K562 (cell line): ENCODE data around the gene DIP2A. TPM values are rescaled to one million over a fixed set of nuclear protein-coding genes. Genes with fewer than 3 reads are reported as not detected.

ENCODE experiments used
- polyA plus RNA-seq, 8 experiments: library from polyadenylated mRNA; depleted of rRNA in 4 of 8; stranded (reverse) in 5 of 8; unstranded in 3 of 8; fragments of >200 nt; fragmentation: Nextera tagmentation in 2 of 8; fragmentation: Illumina TruSeq in 1 of 8; extraction: Ambion mirVana in 2 of 8; extraction: Trizol in 1 of 8; gene quantifications; 2 replicates each; pipeline versions ENCODE4 v1.2.1 to v1.2.3, GENCODE V29; 2011 to 2014; ENCODE audit warnings: inconsistent platforms in 1 of 8, missing spikeins in 1 of 8
- total RNA-seq, 7 experiments: library from RNA; depleted of rRNA in 6 of 7; stranded (reverse); fragments of >200 nt in 6 of 7; fragmentation: Illumina TruSeq in 2 of 7; extraction: Trizol in 2 of 7; gene quantifications; 2 replicates each; pipeline versions ENCODE4 v1.2.1 to v1.2.3, GENCODE V29; 2011 to 2021; ENCODE audit warnings: low replicate concordance in 1 of 7
- TF ChIP-seq, protein P1 (sequence below): fragments of 450-650 bp; IDR thresholded peaks from 2 replicates; pipeline ENCODE4 v1.6.1; 2016; ENCODE audit warnings: low read depth
- TF ChIP-seq, protein P2 (sequence below): fragments of 450-650 bp; formaldehyde crosslinking; IDR thresholded peaks from 2 replicates; pipeline ENCODE4 v1.4.0; 2022; ENCODE audit warnings: missing genetic modification characterization

The DIP2A gene
- total and polyA plus RNA-seq, 9 of the 15 experiments (the other 6 are each of a cell fraction or from before 2014, with no cell fraction given), result 4.3 to 34.5 (median 20.3) TPM

DNA sequence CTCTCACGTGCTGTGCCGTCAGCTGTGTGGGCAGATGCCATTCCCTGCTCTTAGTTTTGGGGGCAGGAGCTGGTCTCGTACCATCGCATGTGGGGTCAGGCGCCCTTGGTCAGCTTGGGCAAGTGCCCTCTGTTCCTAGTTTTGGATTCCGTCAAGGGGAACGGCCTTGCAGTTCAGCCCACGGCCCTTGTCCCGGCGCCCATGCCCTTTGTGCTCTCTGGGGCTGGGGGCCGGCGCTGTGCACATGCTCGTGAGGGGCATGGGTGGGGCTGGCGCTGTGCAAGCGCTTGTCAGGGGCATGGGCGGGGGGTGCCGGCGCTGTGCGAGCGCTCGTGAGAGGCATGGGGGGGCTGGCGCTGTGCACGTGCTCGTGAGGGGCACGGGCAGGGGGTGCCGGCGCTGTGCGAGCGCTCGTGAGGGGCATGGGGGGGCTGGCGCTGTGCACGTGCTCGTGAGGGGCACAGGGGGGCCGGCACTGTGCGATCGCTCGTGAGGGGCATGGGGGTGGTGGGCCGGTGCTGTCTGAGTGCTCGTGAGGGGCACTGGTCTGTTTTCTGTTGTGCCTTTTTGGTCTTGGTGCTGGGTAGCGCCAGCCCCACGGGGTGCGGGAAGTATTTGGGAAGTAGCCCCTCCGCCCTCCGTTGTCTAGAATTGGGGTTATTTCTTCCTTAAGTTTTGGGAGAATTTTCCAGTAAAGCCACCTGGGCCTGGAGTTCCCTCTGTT lies 29.5 kb upstream of the DIP2A start (continued):
- TF ChIP-seq, protein P1, sequence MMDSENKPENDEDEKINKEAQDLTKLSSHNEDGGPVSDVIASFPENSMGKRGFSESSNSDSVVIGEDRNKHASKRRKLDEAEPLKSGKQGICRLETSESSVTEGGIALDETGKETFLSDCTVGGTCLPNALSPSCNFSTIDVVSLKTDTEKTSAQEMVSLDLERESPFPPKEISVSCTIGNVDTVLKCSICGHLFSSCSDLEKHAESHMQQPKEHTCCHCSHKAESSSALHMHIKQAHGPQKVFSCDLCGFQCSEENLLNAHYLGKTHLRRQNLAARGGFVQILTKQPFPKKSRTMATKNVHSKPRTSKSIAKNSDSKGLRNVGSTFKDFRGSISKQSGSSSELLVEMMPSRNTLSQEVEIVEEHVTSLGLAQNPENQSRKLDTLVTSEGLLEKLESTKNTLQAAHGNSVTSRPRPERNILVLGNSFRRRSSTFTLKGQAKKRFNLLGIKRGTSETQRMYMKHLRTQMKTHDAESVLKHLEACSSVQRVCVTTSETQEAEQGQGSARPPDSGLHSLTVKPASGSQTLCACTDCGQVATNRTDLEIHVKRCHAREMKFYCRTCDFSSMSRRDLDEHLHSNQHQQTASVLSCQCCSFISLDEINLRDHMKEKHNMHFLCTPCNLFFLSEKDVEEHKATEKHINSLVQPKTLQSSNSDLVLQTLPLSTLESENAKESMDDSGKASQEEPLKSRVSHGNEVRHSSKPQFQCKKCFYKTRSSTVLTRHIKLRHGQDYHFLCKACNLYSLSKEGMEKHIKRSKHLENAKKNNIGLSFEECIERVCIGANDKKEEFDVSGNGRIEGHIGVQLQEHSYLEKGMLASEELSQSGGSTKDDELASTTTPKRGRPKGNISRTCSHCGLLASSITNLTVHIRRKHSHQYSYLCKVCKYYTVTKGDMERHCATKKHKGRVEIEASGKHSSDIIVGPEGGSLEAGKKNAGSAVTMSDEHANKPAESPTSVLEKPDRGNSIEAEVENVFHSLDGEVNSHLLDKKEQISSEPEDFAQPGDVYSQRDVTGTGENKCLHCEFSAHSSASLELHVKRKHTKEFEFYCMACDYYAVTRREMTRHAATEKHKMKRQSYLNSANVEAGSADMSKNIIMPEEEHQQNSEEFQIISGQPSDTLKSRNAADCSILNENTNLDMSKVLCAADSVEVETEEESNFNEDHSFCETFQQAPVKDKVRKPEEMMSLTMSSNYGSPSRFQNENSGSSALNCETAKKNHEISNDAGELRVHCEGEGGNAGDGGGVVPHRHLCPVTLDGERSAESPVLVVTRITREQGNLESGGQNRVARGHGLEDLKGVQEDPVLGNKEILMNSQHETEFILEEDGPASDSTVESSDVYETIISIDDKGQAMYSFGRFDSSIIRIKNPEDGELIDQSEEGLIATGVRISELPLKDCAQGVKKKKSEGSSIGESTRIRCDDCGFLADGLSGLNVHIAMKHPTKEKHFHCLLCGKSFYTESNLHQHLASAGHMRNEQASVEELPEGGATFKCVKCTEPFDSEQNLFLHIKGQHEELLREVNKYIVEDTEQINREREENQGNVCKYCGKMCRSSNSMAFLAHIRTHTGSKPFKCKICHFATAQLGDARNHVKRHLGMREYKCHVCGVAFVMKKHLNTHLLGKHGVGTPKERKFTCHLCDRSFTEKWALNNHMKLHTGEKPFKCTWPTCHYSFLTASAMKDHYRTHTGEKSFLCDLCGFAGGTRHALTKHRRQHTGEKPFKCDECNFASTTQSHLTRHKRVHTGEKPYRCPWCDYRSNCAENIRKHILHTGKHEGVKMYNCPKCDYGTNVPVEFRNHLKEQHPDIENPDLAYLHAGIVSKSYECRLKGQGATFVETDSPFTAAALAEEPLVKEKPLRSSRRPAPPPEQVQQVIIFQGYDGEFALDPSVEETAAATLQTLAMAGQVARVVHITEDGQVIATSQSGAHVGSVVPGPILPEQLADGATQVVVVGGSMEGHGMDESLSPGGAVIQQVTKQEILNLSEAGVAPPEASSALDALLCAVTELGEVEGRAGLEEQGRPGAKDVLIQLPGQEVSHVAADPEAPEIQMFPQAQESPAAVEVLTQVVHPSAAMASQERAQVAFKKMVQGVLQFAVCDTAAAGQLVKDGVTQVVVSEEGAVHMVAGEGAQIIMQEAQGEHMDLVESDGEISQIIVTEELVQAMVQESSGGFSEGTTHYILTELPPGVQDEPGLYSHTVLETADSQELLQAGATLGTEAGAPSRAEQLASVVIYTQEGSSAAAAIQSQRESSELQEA, result no peak
- TF ChIP-seq, protein P2, sequence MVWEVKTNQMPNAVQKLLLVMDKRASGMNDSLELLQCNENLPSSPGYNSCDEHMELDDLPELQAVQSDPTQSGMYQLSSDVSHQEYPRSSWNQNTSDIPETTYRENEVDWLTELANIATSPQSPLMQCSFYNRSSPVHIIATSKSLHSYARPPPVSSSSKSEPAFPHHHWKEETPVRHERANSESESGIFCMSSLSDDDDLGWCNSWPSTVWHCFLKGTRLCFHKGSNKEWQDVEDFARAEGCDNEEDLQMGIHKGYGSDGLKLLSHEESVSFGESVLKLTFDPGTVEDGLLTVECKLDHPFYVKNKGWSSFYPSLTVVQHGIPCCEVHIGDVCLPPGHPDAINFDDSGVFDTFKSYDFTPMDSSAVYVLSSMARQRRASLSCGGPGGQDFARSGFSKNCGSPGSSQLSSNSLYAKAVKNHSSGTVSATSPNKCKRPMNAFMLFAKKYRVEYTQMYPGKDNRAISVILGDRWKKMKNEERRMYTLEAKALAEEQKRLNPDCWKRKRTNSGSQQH (CRISPR knock-in tag), result no peak
